IMR-90 (cell line): ENCODE results near the gene PKM.

Experiments used
- CEBPB ChIP-seq: IDR thresholded peaks from 2 replicates; pipeline ENCODE4 v1.6.1; 2012; ENCODE audit warnings: low read depth, low read length, improper control_type of control experiment
- FOS ChIP-seq: fragments of 150-350 bp; IDR thresholded peaks from 2 replicates; pipeline ENCODE4 v1.6.1; 2016; ENCODE audit warnings: low read depth, low read length
- MAZ ChIP-seq: IDR thresholded peaks from 2 replicates; pipeline ENCODE4 v1.6.1; 2012; ENCODE audit warnings: low read depth, mild to moderate bottlenecking, low read length, improper control_type of control experiment, moderate library complexity, borderline replicate concordance
- MXI1 ChIP-seq: IDR thresholded peaks from 2 replicates; pipeline ENCODE4 v1.6.1; 2012; ENCODE audit warnings: low read depth, mild to moderate bottlenecking, low read length, moderate library complexity, borderline replicate concordance
- POLR2A ChIP-seq: IDR thresholded peaks from 2 replicates; pipeline ENCODE4 v1.6.1; 2012; ENCODE audit warnings: mild to moderate bottlenecking, low read depth, low read length
- RAD21 ChIP-seq: IDR thresholded peaks from 2 replicates; pipeline ENCODE4 v1.6.1; 2012; ENCODE audit warnings: low read length, improper control_type of control experiment
- RFX5 ChIP-seq: IDR thresholded peaks from 2 replicates; pipeline ENCODE4 v1.8.0; 2012; ENCODE audit warnings: low read depth, mild to moderate bottlenecking, low read length, moderate library complexity
- TF ChIP-seq, protein P1 (sequence below): conservative IDR thresholded peaks from 2 replicates; pipeline ENCODE4 v1.5.1; 2012; ENCODE audit warnings: mild to moderate bottlenecking, low read depth, low read length, improper control_type of control experiment
- TF ChIP-seq, protein P2 (sequence below): fragments of 150-350 bp; IDR thresholded peaks from 2 replicates; pipeline ENCODE4 v1.6.1; 2017; ENCODE audit warnings: mild to moderate bottlenecking, antibody characterized with exemption, low read length, low read depth

DNA sequence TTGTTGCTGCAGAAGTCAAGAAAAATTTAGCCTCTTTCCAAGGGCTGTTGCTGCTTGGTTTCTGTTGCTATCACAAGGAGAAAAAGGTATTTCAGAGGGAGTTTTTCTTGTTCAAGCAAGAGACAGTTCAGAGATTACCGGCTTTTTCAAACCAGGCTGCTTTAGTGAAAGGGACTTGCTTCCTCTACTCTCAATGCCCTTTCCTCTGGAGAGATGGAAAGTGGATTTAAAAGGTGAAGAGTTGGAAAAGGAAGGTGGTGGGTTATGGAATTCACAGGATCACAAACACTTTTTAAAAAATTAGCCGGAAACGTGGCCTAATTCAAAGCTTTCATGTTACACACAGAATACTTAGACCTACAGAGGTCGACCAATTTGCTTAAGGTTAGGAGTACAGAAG is 40.2 kb upstream of the PKM start:
- TF ChIP-seq, protein P1, sequence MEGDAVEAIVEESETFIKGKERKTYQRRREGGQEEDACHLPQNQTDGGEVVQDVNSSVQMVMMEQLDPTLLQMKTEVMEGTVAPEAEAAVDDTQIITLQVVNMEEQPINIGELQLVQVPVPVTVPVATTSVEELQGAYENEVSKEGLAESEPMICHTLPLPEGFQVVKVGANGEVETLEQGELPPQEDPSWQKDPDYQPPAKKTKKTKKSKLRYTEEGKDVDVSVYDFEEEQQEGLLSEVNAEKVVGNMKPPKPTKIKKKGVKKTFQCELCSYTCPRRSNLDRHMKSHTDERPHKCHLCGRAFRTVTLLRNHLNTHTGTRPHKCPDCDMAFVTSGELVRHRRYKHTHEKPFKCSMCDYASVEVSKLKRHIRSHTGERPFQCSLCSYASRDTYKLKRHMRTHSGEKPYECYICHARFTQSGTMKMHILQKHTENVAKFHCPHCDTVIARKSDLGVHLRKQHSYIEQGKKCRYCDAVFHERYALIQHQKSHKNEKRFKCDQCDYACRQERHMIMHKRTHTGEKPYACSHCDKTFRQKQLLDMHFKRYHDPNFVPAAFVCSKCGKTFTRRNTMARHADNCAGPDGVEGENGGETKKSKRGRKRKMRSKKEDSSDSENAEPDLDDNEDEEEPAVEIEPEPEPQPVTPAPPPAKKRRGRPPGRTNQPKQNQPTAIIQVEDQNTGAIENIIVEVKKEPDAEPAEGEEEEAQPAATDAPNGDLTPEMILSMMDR, result no peak
- TF ChIP-seq, protein P2, sequence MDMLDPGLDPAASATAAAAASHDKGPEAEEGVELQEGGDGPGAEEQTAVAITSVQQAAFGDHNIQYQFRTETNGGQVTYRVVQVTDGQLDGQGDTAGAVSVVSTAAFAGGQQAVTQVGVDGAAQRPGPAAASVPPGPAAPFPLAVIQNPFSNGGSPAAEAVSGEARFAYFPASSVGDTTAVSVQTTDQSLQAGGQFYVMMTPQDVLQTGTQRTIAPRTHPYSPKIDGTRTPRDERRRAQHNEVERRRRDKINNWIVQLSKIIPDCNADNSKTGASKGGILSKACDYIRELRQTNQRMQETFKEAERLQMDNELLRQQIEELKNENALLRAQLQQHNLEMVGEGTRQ, result no peak
- TF ChIP-seq POLR2A (no peak), RAD21 (no peak), RFX5 (no peak), FOS (no peak), CEBPB (no peak), MXI1 (no peak), MAZ (no peak)
